ENCODE results near the gene IL13RA1. TPM values are rescaled to one million over a fixed set of nuclear protein-coding genes. Genes with fewer than 3 reads are reported as not detected.
A peak's percentile ranks its signal among the peaks of the same experiment; 100 is the strongest.
"Not testable (repeated sequence)": the region's sequence is repeated elsewhere in the genome, so short reads cannot be mapped to it uniquely, and the experiment has no call there.

IL13RA1 gene
- total RNA-seq, 1 experiment from 2014 or later = 34.2 TPM

GRCh38 chrX:118729042-118729652, 1.7 kb downstream of the IL13RA1 start:
- no peak for DNase-seq (ENCODE audit: low read depth)

GRCh38 chrX:118730500-118731247, 3.3 kb downstream of the IL13RA1 start:
- peak; percentile 52 for DNase-seq (ENCODE audit: low read depth)

DNA sequence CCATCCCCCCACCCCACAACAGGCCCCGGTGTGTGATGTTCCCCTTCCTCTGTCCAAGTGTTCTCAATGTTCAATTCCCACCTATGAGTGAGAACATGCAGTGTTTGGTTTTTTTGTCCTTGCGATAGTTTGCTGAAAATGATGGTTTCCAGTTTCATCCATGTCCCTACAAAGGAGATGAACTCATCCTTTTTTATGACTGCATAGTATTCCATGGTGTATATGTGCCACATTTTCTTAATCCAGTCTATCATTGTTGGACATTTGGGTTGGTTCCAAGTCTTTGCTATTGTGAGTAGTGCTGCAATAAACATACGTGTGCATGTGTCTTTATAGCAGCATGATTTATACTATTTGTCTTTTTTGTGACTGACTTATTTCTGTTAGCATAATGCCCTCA, 5.1 kb downstream of the IL13RA1 start:
- not testable (repeated sequence) for DNase-seq (ENCODE audit: low read depth)

DNA sequence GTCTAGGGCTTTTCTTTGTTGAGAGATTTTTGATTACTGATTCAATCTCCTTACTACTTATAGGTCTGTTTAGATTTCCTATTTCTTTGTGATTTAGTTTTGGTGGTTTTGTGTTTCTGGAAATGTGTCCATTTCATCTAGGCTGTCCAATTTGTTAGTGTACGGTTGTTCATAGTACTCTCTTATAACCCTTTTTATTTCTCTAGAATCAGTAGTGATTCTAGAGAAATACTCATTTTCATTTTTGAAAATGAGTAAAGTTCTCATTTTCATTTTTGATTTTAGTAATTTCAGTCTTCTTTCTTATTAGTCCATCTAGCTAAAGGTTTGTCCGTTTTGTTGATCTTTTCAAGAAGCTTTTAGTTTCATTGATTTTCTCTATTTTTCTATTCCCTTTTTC, 7.5 kb downstream of the IL13RA1 start:
- no peak for DNase-seq (ENCODE audit: low read depth)

DNA sequence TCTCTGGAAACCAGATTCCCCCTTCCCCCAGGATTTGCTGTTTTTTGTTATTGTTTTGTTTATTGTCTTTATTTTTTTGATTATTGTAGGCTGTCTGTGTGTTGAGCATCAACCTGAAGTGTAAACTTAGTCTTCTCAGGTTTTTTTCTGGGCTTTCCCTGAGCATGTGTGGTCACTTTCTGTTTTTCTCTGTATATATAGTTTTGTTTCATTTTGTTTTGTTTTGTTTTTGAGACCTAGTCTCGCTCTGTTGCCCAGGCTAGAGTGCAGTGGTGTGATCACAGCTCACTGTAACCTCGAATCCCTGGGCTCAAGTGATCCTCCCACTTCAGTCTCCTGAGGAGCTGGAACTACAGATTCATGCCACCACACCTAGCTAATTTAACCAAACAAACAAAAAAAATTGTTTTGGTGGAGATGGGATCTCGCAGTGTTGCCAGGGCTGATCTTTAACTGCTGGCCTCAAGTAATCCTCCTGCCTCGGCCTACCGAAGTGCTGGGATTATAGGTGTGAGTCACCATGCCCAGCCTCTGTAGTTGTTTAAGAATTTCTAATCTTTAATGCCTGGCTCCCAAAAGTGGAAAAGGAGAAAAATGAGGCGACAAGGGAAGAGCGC, 9.1 kb downstream of the IL13RA1 start:
- DNase-seq (ENCODE audit: low read depth) = no peak

DNA sequence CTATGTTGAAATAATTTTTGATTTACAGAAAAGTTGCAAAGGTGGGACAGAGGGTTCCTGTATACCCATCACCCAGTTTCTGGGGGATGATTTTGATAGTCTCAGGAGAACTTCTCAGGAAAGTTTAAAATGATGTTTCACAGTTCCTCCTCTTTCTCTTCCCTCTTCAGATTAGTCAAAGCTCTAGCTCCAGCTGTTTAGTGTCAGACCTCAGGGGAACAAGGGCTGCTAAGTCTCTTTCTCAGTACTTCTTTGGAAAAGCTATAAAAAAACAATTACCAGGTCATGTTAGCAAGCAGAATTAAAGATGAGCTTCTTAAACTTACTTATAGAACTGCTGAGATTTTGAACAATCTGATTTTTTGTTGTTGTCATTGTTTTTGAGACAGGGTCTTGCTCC, 12.2 kb downstream of the IL13RA1 start:
- no peak for DNase-seq (ENCODE audit: low read depth)

DNA sequence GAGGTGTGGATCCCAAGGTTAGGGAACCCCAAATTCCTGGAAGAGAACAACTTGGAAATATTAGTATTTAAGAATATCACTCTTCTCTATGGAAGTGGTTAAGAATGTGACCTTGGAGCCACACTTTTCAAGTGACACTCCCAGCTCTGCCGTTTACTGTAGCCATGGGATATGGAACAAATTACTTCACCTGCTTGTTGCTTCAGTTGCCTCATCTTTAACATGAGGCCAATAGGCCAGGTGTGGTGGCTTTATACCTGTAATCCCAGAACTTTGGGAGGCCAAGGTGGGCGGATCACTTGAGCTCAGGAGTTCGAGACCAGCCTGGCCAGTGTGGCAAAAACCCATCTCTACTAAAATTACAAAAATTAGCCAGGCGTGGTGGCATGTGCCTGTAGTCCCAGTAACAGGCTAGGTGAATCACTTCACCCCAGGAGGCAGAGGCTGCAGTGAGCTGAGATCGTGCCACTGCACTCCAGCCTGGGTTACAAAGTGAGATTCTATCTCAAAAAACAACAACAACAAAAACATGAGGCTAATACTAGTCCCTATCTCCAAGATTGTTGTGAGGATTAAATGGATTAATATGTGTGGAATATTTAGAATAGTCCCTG, 13.0 kb downstream of the IL13RA1 start:
- no peak for DNase-seq (ENCODE audit: low read depth)

DNA sequence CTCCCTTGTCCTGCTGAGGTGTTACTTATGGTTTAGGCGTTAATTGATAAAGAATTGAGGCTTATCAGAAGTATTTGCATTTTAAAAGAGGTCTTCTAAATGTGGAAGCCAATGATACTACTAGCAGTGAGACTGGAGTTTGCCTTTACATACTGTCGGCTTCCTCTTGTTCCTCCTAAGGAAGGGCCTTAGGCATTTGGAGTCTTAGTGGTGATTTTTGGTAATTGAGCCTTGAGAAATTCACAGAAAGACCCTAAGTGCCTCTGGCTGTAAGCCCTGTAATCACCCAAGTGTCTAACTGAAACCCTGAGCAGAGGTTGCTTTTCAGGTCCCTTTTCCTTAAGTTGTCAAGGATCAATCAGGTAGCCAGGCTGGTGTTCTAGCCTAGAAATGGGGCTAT, 14.8 kb downstream of the IL13RA1 start:
- DNase-seq (ENCODE audit: low read depth) = no peak

- no peak for DNase-seq (ENCODE audit: low read depth)
Observed at GRCh38 chrX:118745570-118745969, 18.2 kb downstream of the IL13RA1 start.

- no peak for DNase-seq (ENCODE audit: low read depth)
Observed at GRCh38 chrX:118751950-118752783, 24.8 kb downstream of the IL13RA1 start.

- no peak for DNase-seq (ENCODE audit: low read depth)
Observed at GRCh38 chrX:118755633-118756032, 28.2 kb downstream of the IL13RA1 start.

DNA sequence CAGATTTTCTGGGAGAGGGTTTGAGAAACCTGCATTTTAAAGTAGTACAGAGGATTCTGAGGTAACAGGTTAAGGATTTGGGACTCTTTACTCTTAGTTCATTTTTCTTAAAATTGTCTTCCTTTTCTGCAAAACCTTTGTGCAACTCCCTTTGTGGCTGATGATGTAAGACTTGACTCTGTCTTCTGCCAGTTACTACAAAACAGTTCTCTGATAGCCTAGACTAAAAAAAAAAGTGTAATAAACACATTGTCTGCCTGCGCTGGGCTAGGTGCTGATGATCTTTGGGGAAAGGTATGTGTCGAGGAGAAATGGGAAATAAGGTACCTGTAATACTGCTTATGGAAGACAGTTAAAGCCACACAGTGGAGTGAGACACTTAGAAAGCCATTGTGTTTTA, 28.7 kb downstream of the IL13RA1 start:
- no peak for DNase-seq (ENCODE audit: low read depth)

- no peak for DNase-seq (ENCODE audit: low read depth)
Observed at GRCh38 chrX:118758511-118758910, 31.1 kb downstream of the IL13RA1 start.

- no peak for DNase-seq (ENCODE audit: low read depth)
Observed at GRCh38 chrX:118760025-118760424, 32.6 kb downstream of the IL13RA1 start.

DNA sequence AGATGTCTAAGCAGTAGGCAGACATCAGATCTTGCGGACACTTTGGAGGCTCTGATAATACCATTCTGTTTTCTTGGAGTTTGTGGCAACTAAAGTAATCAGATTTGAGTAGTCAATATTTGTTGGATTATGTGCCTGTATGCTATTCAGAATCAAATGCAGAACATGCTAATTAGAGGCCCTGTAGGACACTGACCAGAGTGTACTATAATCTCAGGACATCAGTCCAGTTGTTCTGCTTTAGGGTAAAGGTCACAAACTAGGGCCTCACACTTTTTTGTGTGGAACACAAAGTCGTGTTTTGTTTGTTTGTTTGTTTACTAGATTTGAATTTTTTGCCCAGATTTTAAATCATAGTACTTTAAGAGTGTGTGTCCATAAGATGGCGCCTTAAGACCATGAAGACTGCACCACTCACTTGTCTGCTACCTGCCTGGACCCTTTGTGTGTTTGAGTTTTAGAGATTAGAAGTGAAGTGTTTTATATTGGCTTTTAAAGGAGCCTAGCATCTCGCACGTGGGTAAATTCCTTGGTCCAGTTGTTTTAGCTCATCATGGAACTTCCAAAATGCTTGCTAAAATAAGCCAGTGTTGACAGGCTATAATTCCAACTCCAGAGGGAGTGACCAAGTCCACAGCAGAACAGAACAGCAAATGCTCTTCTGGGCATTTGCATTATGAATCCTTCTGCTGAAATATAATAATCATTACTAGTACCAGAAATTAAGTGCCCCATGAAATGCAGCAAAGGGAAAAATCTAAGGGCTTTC, 34.7 kb downstream of the IL13RA1 start:
- DNase-seq (ENCODE audit: low read depth) = no peak

DNA sequence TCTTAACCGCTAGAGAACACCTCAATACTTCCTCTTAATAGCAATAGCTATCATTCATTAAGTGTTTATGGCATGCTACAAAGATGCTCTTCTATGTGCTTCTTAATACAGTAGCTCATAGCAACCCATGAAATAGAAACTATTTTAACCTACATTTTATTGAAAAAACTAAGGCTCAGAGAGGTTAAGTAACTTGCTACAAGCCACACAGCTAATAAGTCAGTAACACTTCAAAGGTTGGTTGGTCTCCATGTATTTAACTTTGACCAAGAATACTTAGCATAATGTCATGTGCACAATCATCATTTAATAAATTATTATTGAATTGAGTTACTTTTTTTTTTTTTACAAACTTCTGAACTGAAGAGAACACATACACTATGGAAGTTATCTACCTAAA, 36.1 kb downstream of the IL13RA1 start:
- no peak for DNase-seq (ENCODE audit: low read depth)

GRCh38 chrX:118764122-118764521, 36.7 kb downstream of the IL13RA1 start:
- no peak for DNase-seq (ENCODE audit: low read depth)

GRCh38 chrX:118770133-118770760, 42.8 kb downstream of the IL13RA1 start:
- no peak for DNase-seq (ENCODE audit: low read depth)

- no peak for DNase-seq (ENCODE audit: low read depth)
Observed at GRCh38 chrX:118772051-118772450, 44.6 kb downstream of the IL13RA1 start.

DNA sequence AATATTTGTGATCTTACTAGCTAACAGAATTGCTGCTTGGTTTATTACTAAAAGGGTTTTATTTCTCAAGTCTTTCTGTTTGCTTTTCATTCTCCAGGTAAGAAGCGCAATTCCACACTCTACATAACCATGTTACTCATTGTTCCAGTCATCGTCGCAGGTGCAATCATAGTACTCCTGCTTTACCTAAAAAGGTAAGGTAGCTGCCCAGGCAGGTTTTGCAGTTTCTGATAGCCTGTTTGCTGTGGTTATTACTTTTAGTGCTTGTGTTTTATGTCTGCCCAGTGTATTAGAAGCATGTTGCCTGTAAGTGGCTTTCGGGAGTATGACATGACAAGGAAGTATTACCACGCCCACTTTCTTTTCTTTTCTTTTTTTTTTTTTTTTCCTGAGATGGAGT, 46.4 kb downstream of the IL13RA1 start:
- DNase-seq (ENCODE audit: low read depth) = no peak

Measured in LHCN-M2 (cell line).